Lower leg skin (tissue), 4 donors: Measurements from ENCODE around the gene ECM1. TPM values are rescaled to one million over a fixed set of nuclear protein-coding genes. Genes with fewer than 3 reads are reported as not detected.
A peak's percentile ranks its signal among the peaks of the same experiment; 100 is the strongest.

Experiments
- DNase-seq, 2 donors: peaks; one replicate each; pipeline ENCODE4 v3.0.0-alpha.2; 2019; ENCODE audit warnings: low spot score in 2 of 2
- H3K4me3 ChIP-seq: fragments of 200-600 bp; sonication (generic); 2 replicates; pipeline ENCODE4 v1.5.1; 2017; ENCODE audit warnings: mild to moderate bottlenecking, low read depth; ENCODE audit not compliant: poor library complexity, severe bottlenecking
- POLR2A ChIP-seq, 2 donors: fragments of 450-650 bp; IDR thresholded peaks; one replicate each; pipeline ENCODE4 v1.6.1; 2016 to 2017; ENCODE audit warnings: antibody characterized with exemption in 2 of 2, mild to moderate bottlenecking in 1 of 2, moderate library complexity in 1 of 2
- WGBS, 2 donors: methylation state at CpG; one replicate each; pipeline ENCODE4 v1.1.5; 2018; 5-methylcytosine and 5-hydroxymethylcytosine counted together
- intact Hi-C: fragments of 100-400 bp; cut with DNase I; formaldehyde crosslinking; loops from one replicate; pipeline ENCODE4 v1.15.0; 2023; ENCODE audit warnings: low total_unique reads
- total RNA-seq, 4 donors: library from RNA; depleted of rRNA; stranded (reverse); fragments of >200 nt; gene quantifications; one replicate each; pipeline ENCODE4 v1.1.0, GENCODE V29; 2016
- TF ChIP-seq, protein P1 (sequence below), 3 donors: fragments of 450-650 bp; IDR thresholded peaks; one replicate each; pipeline ENCODE4 v1.5.1; 2016; ENCODE audit warnings: antibody characterized with exemption in 3 of 3, mild to moderate bottlenecking in 3 of 3, moderate library complexity in 2 of 3

Gene ECM1
- total RNA-seq, 4 donors from 2014 or later, result 64.1 to 131 (median 86.2) TPM

DNA sequence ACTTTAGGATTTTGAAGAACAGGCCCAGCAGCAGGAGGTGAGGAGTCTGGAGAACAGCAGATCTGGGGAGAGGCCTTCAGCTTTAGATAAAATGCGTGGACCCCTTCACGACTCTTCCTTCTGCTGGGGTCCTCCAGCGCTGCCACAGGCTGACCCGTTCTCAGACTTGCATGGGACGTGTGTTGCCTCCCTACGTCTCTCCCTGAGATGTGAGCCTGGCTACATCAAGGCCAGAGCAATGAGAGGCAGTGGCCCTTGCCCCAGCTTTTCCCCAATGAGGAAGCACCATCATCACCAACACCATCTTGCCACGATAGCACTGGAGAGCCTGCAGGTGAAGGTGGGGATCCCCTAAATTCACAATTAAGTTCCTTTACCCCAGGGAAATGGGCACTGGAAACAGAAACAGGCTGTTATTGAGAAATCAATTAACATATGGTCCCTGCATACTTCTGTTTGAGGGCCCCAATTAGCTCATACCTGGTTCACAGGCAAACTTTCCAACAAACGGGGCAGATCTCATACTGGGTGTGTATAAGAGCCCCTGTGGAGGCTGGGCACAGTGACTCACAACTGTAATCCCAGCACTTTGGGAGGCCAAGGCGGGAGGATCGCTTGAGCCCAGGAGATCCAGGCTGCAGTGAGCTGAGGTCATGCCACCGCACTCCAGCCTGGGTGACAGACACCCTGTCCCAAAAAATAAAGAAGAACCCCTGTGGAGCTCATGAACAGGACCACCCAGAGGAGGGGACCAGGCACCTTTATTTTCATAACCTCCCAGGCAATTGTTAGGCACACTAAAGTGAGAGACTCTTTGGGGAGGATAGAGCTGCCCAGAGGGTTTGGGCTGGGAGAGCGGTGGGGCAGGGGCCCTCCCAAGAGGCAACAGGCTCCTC is 29.2 kb downstream of the ECM1 start:
- DNase-seq, result no peak
- 83 to 87% methylated on average over 12 of the region's 12 CpGs for WGBS, 2 donors
- intact Hi-C loops, result no loop called here
- no peak overlapping the region for H3K4me3 ChIP-seq
- TF ChIP-seq, protein P1, sequence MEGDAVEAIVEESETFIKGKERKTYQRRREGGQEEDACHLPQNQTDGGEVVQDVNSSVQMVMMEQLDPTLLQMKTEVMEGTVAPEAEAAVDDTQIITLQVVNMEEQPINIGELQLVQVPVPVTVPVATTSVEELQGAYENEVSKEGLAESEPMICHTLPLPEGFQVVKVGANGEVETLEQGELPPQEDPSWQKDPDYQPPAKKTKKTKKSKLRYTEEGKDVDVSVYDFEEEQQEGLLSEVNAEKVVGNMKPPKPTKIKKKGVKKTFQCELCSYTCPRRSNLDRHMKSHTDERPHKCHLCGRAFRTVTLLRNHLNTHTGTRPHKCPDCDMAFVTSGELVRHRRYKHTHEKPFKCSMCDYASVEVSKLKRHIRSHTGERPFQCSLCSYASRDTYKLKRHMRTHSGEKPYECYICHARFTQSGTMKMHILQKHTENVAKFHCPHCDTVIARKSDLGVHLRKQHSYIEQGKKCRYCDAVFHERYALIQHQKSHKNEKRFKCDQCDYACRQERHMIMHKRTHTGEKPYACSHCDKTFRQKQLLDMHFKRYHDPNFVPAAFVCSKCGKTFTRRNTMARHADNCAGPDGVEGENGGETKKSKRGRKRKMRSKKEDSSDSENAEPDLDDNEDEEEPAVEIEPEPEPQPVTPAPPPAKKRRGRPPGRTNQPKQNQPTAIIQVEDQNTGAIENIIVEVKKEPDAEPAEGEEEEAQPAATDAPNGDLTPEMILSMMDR (IDR thresholded peaks at IDR 0.05), result no peak
- no peak for TF ChIP-seq POLR2A (IDR thresholded peaks at IDR 0.05)

DNA sequence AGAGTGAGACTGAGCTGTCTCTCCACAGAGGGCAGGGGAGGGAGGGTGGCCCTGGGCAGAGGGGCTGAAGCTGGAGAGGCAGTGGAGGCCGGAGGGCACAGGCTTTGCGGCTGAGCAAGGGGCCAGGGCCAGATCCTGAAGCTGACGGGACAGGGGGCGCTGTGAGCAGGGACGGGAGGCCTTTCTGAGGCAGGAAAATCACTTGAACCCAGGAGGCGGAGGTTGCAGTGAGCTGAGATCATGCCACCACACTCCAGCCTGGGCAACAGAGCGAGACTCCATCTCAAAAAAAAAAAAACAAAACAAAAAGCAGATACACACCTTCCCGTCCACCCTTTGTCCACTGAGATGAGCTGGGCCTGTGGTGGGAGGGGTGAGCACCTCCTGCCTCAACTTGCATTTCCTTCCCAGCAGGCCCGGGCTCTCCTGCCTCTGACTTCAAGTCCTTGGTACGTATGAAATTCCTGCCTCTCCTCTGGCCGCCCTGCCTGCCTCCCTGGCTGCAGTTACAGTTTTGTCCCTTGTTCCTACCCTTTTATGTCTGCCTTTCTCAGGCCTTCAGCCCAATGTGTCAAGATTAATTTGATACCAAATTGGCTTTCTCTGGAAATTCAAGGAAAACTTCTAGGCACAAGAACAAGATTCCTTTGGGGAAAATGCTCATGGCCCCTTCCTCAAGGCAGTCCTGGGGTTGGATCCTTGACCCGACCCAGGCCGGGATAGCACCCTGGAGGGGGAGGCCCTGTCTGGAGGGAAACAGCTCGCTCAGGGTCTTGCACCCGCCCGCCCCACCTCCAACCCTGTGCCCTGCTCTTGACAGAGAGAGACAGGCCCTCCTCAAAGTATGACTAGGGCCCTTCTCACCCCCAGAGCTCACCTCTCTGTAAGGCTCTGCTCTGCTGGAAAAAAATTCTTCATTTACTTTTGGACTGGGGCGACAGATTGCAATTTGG is 30.1 kb downstream of the ECM1 start:
- intact Hi-C loops, result no loop called here
- 53 to 75% methylated on average over 17 of the region's 17 CpGs for WGBS, 2 donors

DNA sequence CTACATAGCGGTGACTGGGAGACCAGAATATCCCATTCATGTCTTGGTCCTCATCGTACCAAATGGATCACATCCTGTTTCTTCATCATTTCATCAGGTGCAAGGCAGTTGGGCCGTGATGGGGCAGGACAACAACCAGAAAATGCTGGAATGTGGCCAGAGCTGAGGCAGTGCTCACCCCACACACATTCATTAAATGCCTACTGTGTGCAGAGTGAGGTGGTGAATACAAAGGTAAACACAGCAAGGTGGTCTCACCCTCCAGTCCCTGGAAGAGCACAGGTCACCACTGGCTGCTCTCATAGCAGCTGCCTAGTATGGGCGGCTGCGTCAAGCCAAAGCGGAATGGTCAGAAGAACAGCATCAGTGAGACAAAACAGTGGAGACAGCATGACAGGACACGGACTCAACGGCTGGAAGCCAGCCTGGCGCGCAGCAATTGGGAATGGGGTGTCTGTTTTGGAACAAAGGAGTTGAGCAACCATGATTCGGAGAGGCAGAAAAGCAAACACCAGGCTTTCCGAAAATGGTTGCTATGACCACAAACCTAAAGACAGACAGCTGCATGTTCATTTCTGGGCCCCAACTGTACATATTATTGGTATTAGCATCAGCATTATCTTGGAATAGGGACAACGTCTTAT is 35.7 kb downstream of the ECM1 start:
- WGBS, 2 donors, result 65 to 74% methylated on average over 13 of the region's 13 CpGs
- DNase-seq, result peak in 1 of 2 donors; percentile 89
- H3K4me3 ChIP-seq, result no peak overlapping the region
- intact Hi-C loops, result no loop called here
- TF ChIP-seq, protein P1 (IDR thresholded peaks at IDR 0.05), result no peak
- no peak for TF ChIP-seq POLR2A (IDR thresholded peaks at IDR 0.05)

More for the DNA sequence above, 30.1 kb downstream of the ECM1 start:
- DNase-seq, result no peak
- TF ChIP-seq, protein P1 (IDR thresholded peaks at IDR 0.05), result no peak
- no peak for TF ChIP-seq POLR2A (IDR thresholded peaks at IDR 0.05)
- H3K4me3 ChIP-seq, result no peak overlapping the region

DNA sequence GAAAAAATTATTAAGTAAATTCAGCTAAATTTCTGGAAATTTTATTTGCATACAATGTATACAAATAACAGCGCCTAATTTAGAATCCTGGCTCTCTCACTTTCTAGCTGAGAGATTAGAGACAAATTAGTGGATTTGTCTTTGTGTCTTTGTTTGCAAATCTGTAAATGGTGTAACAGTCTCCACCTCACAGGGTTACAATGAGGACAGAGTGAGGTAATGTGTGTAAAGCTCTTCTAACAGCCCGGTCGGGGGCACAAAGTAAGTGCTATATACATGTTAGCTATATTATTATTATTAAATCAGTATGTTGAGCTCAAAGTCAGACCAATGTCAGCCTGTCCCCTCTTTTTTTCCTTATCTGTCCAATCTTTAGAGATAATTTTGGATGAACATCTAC is 36.3 kb downstream of the ECM1 start:
- DNase-seq, result no peak
- no peak for TF ChIP-seq POLR2A (IDR thresholded peaks at IDR 0.05)
- TF ChIP-seq, protein P1 (IDR thresholded peaks at IDR 0.05), result no peak
- intact Hi-C loops, result no loop called here
- 64 to 67% methylated on average over 3 of the region's 3 CpGs for WGBS, 2 donors
- no peak overlapping the region for H3K4me3 ChIP-seq

DNA sequence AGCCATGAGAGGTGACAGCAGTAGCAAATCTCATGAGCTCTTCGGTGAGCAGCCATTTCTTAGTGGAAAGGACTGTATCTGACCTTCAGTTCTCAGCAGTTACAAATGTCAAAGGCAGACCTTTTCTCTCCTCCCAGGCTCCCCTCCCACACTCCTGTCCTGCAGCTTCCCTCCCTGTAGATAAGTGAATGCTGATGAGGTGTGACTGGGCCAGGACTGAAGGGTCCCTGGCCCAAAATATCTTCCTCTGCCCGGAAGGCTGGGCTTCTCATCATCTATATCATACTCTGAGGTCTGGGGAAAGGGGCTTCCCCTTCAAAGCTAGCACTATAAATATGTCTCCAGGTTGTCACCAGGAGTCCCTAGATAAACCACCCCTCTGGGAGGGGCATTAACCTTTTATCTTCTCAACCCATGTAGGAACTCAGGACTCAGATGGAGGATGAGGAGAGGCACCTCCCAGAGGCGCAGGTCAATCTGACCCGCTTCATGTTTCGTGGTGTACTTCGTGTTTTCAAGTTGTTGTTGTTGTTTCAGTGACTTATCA is 37.6 kb downstream of the ECM1 start:
- no peak for DNase-seq
- no peak overlapping the region for H3K4me3 ChIP-seq
- 87 to 92% methylated on average over 6 of the region's 6 CpGs for WGBS, 2 donors
- TF ChIP-seq, protein P1 (IDR thresholded peaks at IDR 0.05), result no peak
- TF ChIP-seq POLR2A (IDR thresholded peaks at IDR 0.05), result no peak
- intact Hi-C loops, result no loop called here
